Stimulated activated CD4-positive, alpha-beta T cell treated with anti-CD3 and anti-CD28 coated beads, Interleukin-4, amount 100 ng/mL, for 4 hours (primary cell): ENCODE results near the gene NTRK1.

Source experiments
- DNase-seq, 2 experiments: peaks; one replicate each; pipeline ENCODE4 v3.0.0-alpha.2; 2020

NTRK1 gene

GRCh38 chr1:156883919-156884318, 23.3 kb downstream of the NTRK1 start:
- DNase-seq, result no peak

- DNase-seq, result no peak
Measured at GRCh38 chr1:156884560-156885184, 24.0 kb downstream of the NTRK1 start.

- DNase-seq, result no peak
Measured at GRCh38 chr1:156885314-156885713, 24.6 kb downstream of the NTRK1 start.

GRCh38 chr1:156885880-156886355, 25.3 kb downstream of the NTRK1 start:
- DNase-seq, result no peak

DNA sequence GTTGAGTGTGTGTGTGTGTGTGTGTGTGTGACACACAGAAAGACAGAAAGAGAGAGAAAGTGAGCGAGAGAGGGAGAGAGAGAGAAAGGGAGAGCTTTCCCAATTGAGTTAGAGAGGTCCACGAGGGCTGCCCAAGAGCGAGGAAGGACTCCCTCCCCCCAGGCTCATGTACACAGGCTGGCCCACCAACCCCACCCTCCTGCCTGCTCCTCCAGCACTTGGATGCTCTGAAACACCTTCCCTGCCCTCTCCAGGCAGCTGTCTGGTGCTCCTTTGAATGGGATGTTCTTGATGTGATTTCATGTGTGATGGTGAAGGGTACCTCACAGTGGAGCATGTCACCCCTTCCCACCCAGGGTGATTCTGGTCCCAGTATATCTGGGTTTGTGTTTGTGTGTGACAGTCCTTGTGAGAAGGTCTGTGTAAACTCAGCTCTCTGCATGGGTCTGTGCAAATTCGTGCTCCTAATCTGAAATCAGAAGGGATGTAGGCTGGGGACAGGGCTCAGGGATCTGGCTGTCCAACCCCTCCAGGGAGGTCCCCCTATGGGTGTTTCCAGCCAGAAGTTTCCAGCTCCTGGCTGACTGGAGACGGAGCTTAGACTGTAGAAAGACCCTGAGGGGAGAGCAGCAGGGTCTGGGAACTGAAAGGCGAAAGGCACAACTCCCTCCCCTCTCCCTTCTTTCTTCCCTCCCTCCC, 26.1 kb downstream of the NTRK1 start:
- no peak for DNase-seq

DNA sequence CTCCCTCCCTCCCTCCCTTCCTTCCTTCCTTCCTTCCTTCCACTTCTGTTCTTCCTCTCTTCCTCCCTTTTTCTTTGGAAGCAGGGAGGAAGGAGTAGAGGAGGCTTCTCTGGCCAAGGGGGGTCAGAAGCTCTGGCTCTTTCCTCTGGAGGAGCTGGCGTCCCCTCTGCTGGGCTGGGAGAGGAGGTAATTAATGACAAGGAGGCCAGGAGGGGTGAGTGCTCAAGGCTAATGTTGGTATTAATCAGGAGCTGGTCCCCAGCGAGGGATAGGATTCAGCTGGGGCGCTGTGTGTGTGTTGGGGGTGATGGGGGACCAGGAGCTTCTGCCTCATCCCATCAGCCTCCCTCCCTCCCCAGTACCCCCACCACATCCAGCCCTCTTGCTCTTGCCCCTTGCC, 26.7 kb downstream of the NTRK1 start:
- no peak for DNase-seq

DNA sequence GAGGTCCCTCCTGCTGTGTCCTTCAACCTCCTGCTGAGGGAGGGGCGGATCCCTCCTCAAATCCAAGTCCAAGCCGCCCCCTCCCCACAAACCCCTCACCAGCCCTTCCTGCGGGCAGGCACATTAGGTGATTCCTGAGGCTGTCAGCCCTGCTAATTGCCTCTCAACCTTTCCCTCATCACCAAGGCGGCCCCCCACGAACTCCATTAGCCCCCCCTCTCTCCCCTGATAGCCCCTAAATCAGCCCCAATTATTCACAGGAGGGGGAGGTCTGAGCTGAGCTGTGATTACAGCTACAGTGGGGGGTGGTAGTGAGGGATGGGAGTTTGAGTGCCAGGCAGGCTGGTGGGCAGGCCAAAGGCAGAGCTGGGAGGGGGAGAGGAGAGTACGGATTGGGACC, 27.1 kb downstream of the NTRK1 start:
- no peak for DNase-seq

DNA sequence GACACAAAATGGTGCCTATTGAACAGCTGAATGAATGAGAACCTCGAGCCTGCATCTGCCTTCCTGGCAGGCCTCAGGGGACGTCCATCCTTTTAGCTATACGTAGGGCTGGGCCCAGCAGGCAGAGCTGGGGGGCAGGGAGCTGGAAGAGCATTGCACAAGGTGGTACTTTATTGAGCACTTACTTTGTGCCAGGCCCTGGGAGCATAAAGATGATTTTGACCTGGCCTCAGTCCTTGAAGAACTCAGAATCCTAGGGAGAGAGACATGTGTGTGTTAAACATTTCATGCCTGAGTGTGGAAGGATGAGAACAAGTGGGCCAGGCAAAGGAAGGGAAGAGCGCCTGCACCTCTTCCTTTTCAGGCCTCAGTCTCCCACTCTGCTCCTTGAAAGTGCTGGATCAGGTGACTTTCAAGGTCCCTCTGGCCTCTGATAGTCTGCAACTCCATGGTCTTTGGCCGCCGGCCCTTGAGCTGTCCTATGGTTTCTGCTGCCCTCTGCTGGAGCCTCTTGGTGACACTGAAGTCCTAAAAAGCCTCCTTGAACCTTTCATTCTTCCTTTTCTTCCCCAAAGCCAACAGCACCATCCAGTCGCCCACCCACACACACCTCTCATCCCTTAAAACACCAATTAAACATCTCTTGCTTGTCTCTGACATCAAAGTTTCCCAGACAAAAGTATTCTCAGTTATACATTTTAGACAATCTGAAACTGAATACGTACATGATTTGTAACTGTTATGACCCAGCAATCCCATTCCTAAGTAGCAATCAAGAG, 29.3 kb downstream of the NTRK1 start:
- peak; percentile 35 to 52 for DNase-seq

GRCh38 chr1:156892190-156893047, 31.8 kb downstream of the NTRK1 start:
- DNase-seq, result peak; percentile 86 to 88

DNA sequence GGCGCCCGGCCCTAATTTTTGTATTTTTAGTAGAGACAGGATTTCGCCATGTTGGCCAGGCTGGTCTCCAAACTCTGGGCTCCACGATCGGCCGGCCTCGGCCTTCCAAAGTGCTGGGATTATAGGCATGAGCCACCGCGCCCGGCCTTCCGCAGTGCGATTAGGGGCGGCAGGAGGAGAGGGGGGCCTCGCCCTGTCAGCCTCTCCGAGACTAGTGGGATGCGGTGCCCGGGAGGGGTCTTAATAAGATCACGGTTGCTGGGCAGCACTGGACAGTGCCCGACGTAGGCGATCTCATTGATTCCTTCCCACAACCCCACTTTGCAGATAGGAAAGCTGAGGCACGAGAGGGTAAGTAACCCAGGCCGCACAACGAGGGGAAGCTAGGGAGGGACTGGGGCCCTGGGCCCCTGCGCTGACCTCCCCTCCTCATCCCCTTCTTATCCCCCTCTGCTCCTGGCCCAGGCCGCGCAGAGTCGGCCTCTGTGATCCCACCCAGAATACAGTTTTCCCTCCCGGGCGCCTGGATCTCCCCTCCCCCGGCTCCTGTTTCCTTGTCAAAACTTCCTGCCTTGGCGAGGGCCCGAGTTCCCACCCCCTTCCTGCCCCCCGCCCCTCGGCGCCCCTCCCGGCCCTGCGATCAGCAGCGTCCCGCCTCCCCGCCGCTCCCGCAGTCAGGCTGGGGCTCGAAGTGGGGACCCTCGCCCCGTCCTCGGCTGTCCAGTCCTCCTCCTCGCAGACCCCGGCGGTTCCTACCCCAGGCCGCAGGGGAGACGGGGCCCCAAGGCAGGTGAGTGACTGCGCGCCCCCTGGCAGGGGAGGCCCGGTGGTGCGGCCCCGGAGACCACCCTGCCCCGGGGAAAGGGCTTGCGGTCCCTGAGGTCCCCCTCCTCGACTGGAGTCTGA, 32.6 kb downstream of the NTRK1 start, which contains the start of gene PEAR1:
Gene PEAR1 (plus strand): TSS at position 671 of the 906 bp plus-strand sequence. CDS start 10,209 bp downstream, outside the sequence.
- DNase-seq, result no peak

- no peak for DNase-seq
Measured at GRCh38 chr1:156894001-156894400, 33.3 kb downstream of the NTRK1 start.

- no peak for DNase-seq
Measured at GRCh38 chr1:156894711-156895454, 34.2 kb downstream of the NTRK1 start.

GRCh38 chr1:156895455-156895812, 34.8 kb downstream of the NTRK1 start:
- no peak for DNase-seq

DNA sequence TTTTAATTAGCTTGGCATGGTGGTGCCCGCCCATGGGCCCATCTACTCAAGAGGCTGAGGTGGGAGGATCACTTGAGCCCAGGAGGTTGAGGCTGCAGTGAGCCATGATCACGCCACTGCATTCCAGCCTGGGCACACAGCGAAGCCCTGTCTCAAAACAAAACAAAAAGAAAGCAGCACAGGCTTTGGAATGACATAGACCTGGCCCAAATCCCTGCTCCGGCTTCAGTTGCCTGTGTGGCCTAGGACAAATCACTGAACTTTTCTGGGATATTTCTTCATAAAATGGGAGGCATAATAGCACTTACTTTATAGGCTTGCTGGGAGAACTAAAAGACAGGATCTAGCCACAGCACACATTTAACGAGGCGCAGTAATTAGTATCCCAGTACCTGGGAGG, 35.3 kb downstream of the NTRK1 start:
- DNase-seq, result no peak

DNA sequence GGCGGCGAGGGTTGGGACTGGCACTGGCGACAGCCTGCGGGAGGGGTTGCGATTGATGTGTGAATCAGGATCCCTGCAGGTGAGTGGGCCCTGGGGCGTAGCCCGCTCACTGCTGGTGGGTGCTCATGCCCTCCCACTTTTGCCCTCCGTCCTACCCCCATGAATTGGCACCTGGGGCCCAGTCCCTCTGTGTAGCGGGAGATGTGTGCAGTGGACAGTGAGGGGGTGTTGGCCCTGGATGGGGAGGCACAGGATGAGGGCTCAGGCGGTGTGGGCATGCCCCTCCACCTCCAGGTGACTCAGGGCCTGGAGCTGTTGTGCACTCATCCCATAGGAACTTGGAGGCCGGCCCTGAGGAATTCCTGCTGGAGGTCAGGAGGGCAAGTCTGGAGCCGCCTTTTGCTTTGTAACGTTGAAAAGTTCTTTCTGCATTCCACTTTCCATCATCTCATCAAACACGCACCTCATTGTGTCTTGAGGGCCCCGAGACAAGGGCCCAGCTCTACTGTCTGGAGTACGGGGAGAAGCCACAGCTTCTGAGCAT, 35.9 kb downstream of the NTRK1 start:
- no peak for DNase-seq

GRCh38 chr1:156897078-156897825, 36.6 kb downstream of the NTRK1 start:
- no peak for DNase-seq

DNA sequence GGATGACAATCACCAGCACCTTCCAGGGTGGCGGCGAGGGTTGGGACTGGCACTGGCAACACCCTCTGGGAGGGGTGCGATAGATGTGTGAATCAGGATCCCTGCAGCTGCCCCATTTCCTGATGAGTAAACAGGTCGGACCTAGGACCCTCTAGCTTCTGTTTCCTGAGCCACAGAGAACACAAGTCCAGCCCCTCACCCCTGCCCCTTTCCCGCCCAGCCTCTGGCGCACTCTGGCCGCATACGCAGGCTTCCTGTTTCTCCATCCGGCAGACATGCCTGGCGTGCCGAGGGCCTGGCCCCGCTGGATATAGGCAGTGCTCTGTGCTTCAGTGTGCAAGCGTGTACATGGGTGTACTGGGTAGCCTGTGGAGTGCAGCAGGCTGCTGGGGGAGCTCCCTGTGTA, 37.5 kb downstream of the NTRK1 start:
- no peak for DNase-seq

DNA sequence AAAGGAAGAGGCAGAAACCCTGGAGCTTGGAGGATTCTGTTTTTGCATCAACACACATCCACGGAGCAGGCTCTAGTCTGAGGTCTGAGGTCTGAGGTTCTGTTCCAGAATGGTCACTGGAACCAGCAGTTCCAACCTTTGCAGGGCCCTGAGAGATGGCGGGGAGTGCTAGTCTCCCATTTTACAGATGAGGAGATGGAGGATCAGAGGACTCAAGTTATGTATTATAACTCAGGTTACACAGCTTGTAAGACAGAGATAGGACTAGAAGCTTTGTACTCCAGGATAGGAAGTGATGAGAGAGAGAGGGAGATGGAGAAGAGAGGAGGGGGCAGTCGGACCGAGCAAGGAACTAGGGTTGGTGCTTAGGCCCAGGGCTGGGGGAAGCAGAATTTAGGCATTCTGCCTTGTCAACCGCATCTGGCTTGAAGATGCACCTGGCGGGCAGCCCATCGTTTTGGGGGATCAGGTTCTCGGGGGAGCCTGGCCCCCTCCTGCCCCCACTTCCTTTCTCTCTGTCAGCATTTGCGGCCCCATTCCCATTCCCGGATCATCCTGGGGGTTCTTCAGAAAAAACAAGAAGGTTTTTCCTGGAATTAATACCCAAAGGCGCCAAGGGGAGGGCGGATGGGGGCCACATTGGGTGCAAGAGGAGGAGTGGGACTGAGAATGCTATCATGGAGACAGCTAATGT, 38.5 kb downstream of the NTRK1 start:
- DNase-seq, result no peak
